ENCODE measurements around the gene GNAI3. TPM values are rescaled to one million over a fixed set of nuclear protein-coding genes. Genes with fewer than 3 reads are reported as not detected.

GNAI3 gene
- total and polyA plus RNA-seq, 2 experiments from 2014 or later, result 5.0 to 7.9 TPM

DNA sequence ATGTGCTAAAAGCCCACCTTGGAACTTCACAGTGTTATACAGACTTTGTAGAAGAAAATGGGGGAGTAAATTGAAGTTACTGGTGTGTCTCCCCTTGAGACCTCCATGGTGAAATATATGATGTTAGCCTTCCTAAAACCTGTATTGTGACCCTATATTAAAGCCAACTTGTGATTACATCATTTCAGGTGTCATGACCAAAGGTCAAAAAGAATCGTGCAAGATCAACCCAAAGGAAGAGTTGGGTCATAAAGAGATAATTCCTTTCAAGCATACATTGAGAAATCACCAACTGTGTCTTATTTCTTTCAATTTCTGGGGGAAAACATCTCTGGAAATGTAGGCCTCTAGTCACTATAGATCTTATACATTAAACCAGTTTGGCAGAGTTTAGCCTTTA, 36.4 kb downstream of the GNAI3 start:
- Histone ChIP-seq H3K36me3 (peaks cover 61% of the 10 kb centered on the region), H3K27me3 (no peaks in the 10 kb centered on the region), H3K27ac (no peak overlapping the region), H3K9me3 (ENCODE audit: low read depth) (no peaks in the 10 kb centered on the region), H3K4me1 (ENCODE audit: low read depth) (peaks cover 4% of the 10 kb centered on the region), H3K4me3 (no peak overlapping the region)
- TF ChIP-seq, protein P1, sequence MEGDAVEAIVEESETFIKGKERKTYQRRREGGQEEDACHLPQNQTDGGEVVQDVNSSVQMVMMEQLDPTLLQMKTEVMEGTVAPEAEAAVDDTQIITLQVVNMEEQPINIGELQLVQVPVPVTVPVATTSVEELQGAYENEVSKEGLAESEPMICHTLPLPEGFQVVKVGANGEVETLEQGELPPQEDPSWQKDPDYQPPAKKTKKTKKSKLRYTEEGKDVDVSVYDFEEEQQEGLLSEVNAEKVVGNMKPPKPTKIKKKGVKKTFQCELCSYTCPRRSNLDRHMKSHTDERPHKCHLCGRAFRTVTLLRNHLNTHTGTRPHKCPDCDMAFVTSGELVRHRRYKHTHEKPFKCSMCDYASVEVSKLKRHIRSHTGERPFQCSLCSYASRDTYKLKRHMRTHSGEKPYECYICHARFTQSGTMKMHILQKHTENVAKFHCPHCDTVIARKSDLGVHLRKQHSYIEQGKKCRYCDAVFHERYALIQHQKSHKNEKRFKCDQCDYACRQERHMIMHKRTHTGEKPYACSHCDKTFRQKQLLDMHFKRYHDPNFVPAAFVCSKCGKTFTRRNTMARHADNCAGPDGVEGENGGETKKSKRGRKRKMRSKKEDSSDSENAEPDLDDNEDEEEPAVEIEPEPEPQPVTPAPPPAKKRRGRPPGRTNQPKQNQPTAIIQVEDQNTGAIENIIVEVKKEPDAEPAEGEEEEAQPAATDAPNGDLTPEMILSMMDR (IDR thresholded peaks at IDR 0.05; ENCODE audit: low read depth, low read length), result no peak
- no peak for DNase-seq (ENCODE audit: low read depth in 1 of 2, low spot score in 1 of 2)

DNA sequence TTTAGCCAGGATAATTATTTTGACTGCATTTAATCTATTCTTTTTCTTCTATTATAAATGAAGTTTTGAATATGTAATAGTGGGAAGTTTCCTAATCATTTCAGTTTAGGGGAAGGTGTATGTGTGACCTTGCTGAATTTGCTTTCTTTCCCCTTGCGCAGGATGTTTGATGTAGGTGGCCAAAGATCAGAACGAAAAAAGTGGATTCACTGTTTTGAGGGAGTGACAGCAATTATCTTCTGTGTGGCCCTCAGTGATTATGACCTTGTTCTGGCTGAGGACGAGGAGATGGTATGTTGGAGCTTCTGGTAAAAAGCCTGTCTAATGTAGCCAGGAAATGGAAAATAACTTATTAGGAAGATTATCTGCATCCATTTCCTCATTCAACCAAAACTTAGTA, 37.6 kb downstream of the GNAI3 start:
- no peak overlapping the region for H3K27ac ChIP-seq
- no peaks in the 10 kb centered on the region for H3K27me3 ChIP-seq
- peaks cover 4% of the 10 kb centered on the region for H3K4me1 ChIP-seq (ENCODE audit: low read depth)
- H3K9me3 ChIP-seq (ENCODE audit: low read depth), result no peaks in the 10 kb centered on the region
- H3K4me3 ChIP-seq, result no peak overlapping the region
- no peak for DNase-seq (ENCODE audit: low read depth in 1 of 2, low spot score in 1 of 2)
- TF ChIP-seq, protein P1 (IDR thresholded peaks at IDR 0.05; ENCODE audit: low read depth, low read length), result no peak
- peaks cover 55% of the 10 kb centered on the region for H3K36me3 ChIP-seq

DNA sequence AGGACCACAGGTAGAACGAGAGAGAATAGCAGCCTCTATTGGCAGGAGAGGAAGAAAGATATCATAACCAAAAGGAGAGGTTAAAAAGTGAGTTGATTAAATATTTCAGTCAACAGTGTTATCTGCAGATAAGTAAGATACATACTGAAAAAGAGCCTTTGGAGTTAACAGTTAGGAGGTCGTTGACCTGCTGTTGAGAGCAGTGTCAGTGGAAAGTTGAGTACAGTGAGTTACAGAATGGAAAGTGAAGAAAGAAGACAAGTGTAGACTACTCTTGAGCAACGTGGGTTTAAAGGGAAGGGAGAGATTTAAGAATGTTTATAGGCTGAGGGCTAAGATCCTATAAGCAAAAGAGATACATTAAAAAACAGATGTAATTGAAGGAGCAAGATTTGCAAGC, 40.8 kb downstream of the GNAI3 start:
- no peak overlapping the region for H3K4me3 ChIP-seq
- H3K4me1 ChIP-seq (ENCODE audit: low read depth), result peaks cover 4% of the 10 kb centered on the region
- H3K36me3 ChIP-seq, result peaks cover 49% of the 10 kb centered on the region
- H3K9me3 ChIP-seq (ENCODE audit: low read depth), result no peaks in the 10 kb centered on the region
- TF ChIP-seq, protein P1 (IDR thresholded peaks at IDR 0.05; ENCODE audit: low read depth, low read length), result no peak
- no peak overlapping the region for H3K27ac ChIP-seq
- DNase-seq (ENCODE audit: low read depth in 1 of 2, low spot score in 1 of 2), result no peak
- H3K27me3 ChIP-seq, result no peaks in the 10 kb centered on the region

DNA sequence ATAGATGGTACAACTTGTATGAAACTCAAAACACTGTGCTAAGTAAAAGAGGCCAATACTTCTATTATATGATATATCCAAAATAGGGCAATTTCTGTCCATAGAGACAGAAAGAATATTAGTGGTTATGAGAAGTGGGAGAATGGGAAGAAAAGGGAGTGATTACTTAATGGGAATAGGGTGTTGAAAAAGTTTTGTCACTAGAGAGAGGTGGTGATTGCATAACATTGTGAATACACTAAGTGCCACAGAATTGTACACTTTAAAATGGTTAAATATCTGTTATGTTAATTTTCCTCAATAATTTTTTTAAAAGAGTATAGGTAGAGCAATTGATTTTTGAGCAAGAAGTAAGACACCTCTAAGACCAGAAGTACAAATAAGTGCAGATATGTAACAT, 41.3 kb downstream of the GNAI3 start:
- Histone ChIP-seq H3K36me3 (peaks cover 45% of the 10 kb centered on the region), H3K4me1 (ENCODE audit: low read depth) (peaks cover 4% of the 10 kb centered on the region), H3K27me3 (no peaks in the 10 kb centered on the region), H3K27ac (no peak overlapping the region), H3K4me3 (no peak overlapping the region), H3K9me3 (ENCODE audit: low read depth) (no peaks in the 10 kb centered on the region)
- TF ChIP-seq, protein P1 (IDR thresholded peaks at IDR 0.05; ENCODE audit: low read depth, low read length), result no peak
- DNase-seq (ENCODE audit: low read depth in 1 of 2, low spot score in 1 of 2), result no peak

DNA sequence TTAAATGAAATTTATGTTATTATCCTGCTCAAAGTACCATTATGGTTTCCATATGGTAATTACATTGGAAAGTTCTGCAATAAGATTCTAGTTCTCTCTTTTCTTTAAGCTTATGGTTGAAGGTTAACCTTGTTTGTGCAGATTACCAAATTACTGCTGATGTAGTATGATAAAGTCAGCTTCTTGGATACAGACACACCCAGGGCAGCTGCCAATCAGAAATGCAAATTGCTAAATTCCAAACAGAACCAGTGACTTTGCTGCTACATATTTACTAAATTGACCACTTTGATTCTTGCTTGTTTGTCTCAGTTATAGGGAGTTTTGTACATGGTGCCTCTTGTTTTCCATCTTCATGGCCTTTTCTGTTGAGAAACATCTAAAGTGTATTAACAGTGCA, 44.5 kb downstream of the GNAI3 start:
- Histone ChIP-seq H3K4me3 (no peak overlapping the region), H3K27me3 (no peaks in the 10 kb centered on the region), H3K36me3 (peaks cover 19% of the 10 kb centered on the region), H3K4me1 (ENCODE audit: low read depth) (peaks cover 4% of the 10 kb centered on the region), H3K9me3 (ENCODE audit: low read depth) (no peaks in the 10 kb centered on the region), H3K27ac (no peak overlapping the region)
- no peak for DNase-seq (ENCODE audit: low read depth in 1 of 2, low spot score in 1 of 2)
- TF ChIP-seq, protein P1 (IDR thresholded peaks at IDR 0.05; ENCODE audit: low read depth, low read length), result no peak

DNA sequence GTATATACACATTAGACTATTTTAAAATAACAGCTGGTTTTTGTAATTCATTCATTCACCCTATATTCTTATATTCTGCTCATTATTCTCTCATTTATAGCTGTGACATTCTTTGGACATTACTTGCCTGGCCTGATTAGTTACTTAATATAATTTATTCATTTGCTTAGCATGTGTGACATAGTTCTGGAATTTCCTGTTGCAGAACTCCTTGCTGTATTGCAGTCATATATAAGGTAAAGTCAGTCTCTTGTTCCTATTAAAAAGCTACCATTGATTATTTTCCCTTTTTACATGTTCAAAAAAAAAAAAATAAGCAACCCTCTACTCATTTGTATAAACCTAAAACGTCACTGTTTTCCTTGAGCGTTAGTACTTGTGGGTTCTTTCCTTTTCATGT, 47.1 kb downstream of the GNAI3 start:
- no peaks in the 10 kb centered on the region for H3K27me3 ChIP-seq
- no peaks in the 10 kb centered on the region for H3K4me1 ChIP-seq (ENCODE audit: low read depth)
- H3K27ac ChIP-seq, result no peak overlapping the region
- peak in 1 of 2 donors; percentile 60 for DNase-seq (ENCODE audit: low read depth in 1 of 2, low spot score in 1 of 2)
- peaks cover 13% of the 10 kb centered on the region for H3K36me3 ChIP-seq
- no peaks in the 10 kb centered on the region for H3K9me3 ChIP-seq (ENCODE audit: low read depth)
- H3K4me3 ChIP-seq, result no peak overlapping the region
- TF ChIP-seq, protein P1 (IDR thresholded peaks at IDR 0.05; ENCODE audit: low read depth, low read length), result no peak
